Omental fat pad (tissue), 4 donors: ENCODE data around the gene LRRC2. TPM values are rescaled to one million over a fixed set of nuclear protein-coding genes. Genes with fewer than 3 reads are reported as not detected.

ENCODE experiments used
- ATAC-seq: fragments of 150-250 bp; one replicate; pipeline ENCODE4 v1.9.1; 2016; ENCODE audit warnings: mild to moderate bottlenecking, moderate library complexity; ENCODE audit not compliant: low FRiP score
- DNase-seq: peaks from one replicate; pipeline ENCODE4 v3.0.0-alpha.2; 2019; ENCODE audit warnings: low spot score
- total RNA-seq, 4 donors: library from RNA; depleted of rRNA; stranded (reverse); fragments of >200 nt; gene quantifications; one replicate each; pipeline ENCODE4 v1.1.0, GENCODE V29; 2016
- TF ChIP-seq, protein P1 (sequence below), 3 donors: fragments of 450-650 bp; IDR thresholded peaks; one replicate each; pipeline ENCODE4 v1.5.1; 2016 to 2017; ENCODE audit warnings: antibody characterized with exemption in 3 of 3, mild to moderate bottlenecking in 3 of 3, moderate library complexity in 2 of 3

Gene LRRC2
- total RNA-seq, 4 donors from 2014 or later = 2.0 to 6.9 (median 3.8) TPM

DNA sequence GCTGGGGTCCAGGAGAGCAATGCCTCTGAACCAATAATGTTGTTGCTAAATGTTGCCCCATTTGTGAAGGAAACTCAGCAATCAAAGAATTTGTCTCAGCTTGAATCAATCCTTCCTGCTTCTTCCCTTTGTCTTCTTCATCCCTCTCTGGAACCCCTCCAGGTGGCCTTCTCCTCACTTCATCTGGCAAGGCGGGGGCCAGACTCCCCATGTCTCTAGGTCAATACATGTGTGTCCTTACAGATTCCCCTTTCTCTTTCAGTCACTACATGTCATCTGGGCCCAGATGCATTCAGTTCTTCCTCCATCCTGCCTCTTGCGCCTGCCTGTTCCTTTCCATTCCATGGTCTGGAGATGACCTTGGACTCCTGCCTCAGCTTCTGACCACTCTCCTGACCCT is 93.4 kb downstream of the LRRC2 start:
- TF ChIP-seq, protein P1, sequence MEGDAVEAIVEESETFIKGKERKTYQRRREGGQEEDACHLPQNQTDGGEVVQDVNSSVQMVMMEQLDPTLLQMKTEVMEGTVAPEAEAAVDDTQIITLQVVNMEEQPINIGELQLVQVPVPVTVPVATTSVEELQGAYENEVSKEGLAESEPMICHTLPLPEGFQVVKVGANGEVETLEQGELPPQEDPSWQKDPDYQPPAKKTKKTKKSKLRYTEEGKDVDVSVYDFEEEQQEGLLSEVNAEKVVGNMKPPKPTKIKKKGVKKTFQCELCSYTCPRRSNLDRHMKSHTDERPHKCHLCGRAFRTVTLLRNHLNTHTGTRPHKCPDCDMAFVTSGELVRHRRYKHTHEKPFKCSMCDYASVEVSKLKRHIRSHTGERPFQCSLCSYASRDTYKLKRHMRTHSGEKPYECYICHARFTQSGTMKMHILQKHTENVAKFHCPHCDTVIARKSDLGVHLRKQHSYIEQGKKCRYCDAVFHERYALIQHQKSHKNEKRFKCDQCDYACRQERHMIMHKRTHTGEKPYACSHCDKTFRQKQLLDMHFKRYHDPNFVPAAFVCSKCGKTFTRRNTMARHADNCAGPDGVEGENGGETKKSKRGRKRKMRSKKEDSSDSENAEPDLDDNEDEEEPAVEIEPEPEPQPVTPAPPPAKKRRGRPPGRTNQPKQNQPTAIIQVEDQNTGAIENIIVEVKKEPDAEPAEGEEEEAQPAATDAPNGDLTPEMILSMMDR (IDR thresholded peaks at IDR 0.05) = no peak
- DNase-seq = no peak

DNA sequence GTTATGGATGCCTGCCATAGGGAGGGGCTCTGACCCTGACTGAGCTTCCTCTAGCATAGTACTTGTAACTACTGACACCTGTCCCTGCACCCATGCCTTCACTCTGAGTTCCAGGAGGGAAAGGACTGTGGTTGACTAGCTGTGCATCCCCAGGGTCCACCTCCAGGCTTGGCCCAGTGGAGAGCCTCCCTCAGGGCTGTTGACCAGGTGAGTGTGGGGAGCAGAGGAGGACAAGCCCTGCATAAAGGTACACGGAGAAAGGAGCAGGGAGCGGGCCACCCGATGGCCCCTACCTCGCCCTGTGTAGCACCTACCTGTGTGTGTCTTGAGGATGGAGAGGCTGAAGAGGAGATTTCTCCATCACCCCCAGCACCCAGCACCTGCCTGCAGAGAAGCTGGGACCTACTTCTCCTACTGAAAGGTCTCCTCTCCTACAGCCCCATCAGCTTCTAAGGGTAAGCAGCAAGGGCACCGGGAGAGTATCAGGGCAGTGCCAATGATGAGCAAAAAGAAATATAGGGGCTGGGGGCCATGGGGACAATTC is 94.7 kb downstream of the LRRC2 start:
- DNase-seq = no peak
- no peak for ATAC-seq
- TF ChIP-seq, protein P1 (IDR thresholded peaks at IDR 0.05) = no peak

More for the DNA sequence above, 93.4 kb downstream of the LRRC2 start:
- no peak for ATAC-seq

DNA sequence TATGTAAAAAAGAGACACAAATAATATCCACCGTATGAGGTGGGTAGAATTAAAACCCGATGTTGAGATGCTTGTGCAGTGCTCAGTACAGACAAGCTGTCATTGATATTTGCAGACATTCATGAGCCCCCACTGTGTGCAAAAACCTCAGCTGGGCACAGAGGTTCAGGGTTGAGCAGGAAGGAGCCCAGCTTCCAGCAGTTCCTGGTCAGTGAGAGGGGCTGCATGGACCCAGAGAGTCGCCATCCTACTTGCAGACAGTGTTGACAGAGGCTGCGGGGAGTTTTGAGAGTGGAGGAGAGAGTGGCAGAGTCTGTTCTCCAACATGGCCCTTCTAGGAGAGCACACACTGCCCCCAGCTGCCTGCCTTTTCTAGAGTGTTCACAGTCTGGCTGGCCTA is 95.3 kb downstream of the LRRC2 start:
- DNase-seq (no peak), ATAC-seq (no peak)
- TF ChIP-seq, protein P1 (IDR thresholded peaks at IDR 0.05) = no peak

DNA sequence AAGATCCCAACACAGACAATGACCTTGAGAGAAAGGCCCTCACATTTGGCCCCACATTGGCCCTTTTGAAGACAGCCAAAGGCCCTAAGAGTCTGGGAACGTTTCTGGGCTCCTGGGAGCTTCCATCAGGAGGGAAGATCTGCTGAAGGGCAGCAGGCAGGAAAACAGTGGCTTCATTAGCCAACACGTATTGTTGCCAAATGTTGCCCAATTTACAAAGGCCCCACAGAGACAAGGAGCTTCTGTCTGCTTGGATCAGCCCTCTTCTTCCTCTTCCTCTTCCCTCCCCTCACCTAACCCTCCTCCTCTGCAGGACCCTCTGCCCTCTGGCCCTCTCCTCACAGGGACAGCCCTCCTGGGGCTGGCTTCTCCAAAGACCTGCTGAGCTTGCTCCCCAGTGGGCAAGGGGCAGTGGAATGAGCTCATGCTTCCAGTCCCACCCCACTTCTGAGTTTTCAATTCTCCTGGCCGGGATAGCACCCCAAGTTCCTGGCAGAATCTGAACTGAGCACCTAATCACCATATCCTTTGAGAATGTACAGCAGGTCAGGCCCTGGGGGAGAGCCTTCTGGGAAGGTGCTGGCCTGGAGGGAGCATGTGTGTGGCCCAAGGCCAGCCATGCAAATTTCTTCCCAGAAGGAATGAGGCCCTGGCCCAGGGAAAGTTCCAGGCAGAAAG is 96.3 kb downstream of the LRRC2 start:
- DNase-seq = no peak
- ATAC-seq = peak; percentile 49
- TF ChIP-seq, protein P1 (IDR thresholded peaks at IDR 0.05) = no peak

DNA sequence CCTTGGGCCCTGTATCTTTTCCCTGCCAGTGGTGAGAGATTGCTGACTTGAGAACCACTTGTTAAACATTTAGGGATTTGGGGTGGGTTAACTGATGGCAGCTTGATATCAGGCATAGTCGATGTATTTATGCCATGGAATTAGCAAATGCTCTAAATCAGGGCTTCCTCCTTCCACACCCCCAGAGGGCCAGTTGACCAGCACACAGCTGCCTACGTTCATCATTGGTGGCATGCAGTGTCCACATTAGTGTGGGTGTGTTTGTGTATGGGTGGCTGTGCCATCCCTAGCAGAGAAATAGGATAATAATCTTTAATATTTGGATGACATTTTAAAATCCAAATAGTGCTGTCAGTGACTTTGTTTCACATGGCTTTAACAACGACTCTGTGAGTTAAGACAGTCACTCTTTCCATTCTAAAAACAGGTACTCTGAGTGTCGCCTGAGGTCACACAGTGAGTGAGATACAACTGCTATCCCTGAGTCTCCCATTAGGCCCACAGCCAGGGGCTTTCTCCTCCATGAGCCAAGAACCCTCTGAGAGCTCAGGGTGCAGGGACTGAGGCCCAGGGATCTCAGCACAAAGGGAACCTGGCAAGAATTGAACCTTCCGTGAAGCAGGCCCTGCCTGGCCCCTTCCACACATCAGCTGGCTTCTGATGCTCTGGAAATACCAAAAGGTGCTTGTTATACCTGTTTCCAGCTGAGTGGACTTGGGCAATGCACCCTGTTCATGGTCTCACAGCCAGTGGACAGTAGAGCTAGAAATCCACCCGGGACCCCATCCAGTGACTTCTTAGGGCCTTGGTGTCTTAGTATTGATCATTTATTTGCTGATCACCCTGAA is 97.1 kb downstream of the LRRC2 start:
- no peak for DNase-seq
- no peak for ATAC-seq
- TF ChIP-seq, protein P1 (IDR thresholded peaks at IDR 0.05) = no peak

DNA sequence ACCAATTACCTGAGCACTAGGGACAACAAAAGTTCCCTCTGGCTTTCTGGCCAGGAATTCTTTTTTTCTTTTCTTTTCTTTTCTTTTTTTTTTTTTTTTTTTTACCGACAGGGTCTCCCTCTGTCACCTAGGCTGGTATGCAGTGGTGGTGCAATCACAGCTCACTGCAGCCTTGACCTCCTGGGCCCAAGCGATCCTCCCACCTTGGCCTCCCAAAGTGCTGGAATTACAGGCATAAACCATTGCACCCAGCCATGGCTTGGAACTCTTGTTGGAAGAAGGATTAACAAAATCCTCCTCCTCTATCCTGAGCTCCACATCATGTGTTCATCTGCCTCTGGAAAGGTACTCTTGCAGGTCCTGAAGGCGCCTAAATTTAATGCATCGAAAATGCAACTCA is 98.5 kb downstream of the LRRC2 start:
- ATAC-seq (no peak), DNase-seq (no peak)
- TF ChIP-seq, protein P1 (IDR thresholded peaks at IDR 0.05) = no peak
